Psoas muscle (tissue), 8 donors: Measurements from ENCODE around the gene RARB. TPM values are rescaled to one million over a fixed set of nuclear protein-coding genes. Genes with fewer than 3 reads are reported as not detected.

Source experiments
- ATAC-seq, 4 donors: fragments of 200-7000 bp; cut with Tn5 transposase; one replicate each; pipeline ENCODE4 v1.9.1; 2020; ENCODE audit warnings: moderate library complexity in 3 of 4, mild to moderate bottlenecking in 2 of 4
- DNase-seq, 2 donors: peaks; one replicate each; pipeline ENCODE4 v3.0.0-alpha.2; 2020
- H3K27ac ChIP-seq: fragments of 200-600 bp; one replicate; pipeline ENCODE4 v1.8.0; 2022
- H3K27me3 ChIP-seq, 3 donors: fragments of 200-600 bp in 1 of 3; one replicate each; pipeline versions ENCODE4 v1.6.1 to v1.8.0; 2013 to 2022; ENCODE audit warnings: low read length in 2 of 3, mild to moderate bottlenecking in 2 of 3, moderate library complexity in 1 of 3; ENCODE audit not compliant: insufficient read depth in 3 of 3
- H3K36me3 ChIP-seq, 2 donors: fragments of 200-600 bp in 1 of 2; one replicate each; pipeline versions ENCODE4 v1.6.1 to v1.8.0; 2013 to 2022; ENCODE audit warnings: low read depth in 1 of 2, mild to moderate bottlenecking in 1 of 2, moderate library complexity in 1 of 2; ENCODE audit not compliant: insufficient read depth in 1 of 2
- H3K4me1 ChIP-seq: fragments of 200-600 bp; one replicate; pipeline ENCODE4 v1.8.0; 2022
- H3K4me3 ChIP-seq: fragments of 200-600 bp; one replicate; pipeline ENCODE4 v1.8.0; 2022; ENCODE audit warnings: mild to moderate bottlenecking
- H3K9me3 ChIP-seq: fragments of 200-600 bp; one replicate; pipeline ENCODE4 v1.8.0; 2022
- WGBS, 3 donors: extraction: QIAGEN DNeasy Blood & Tissue Kit; methylation state at CpG; one replicate each; pipeline versions ENCODE4 v1.1.6 to v1.1.7; 2013; 5-methylcytosine and 5-hydroxymethylcytosine counted together
- intact Hi-C, 2 donors: fragments of 100-400 bp; cut with DNase I; formaldehyde crosslinking; loops; one replicate each; pipeline versions ENCODE4 v1.11.0 to v1.14.2; 2022
- polyA plus RNA-seq, 3 donors: library from polyadenylated mRNA; stranded (reverse); fragments of 200-250 nt; gene quantifications; one replicate each; pipeline ENCODE4 v1.2.3, GENCODE V29; 2013
- total RNA-seq, 4 donors: library from RNA; stranded (reverse); fragmentation: NEBNext Ultra II Directional in 2 of 4; extraction: Animal tissue kit (Norgen Biotek cat#: 25700) in 2 of 4; gene quantifications; one replicate each; pipeline versions ENCODE4 v1.2.1 to v1.2.4, GENCODE V29; 2021 to 2023
- TF ChIP-seq, protein P1 (sequence below): fragments of 200-600 bp; IDR thresholded peaks from one replicate; pipeline ENCODE4 v1.8.0; 2022; ENCODE audit warnings: antibody characterized with exemption
- donor health status: healthy with polysubstance abuse.
- donor health status: DM: no; HTN: no; CAD: no; lungs with moderate emphysema.
- donor health status: Bipolar disorder and iron deficiency.
- donor health status: healthy.
- donor health status: DM: yes; HTN: yes; CAD: no.
- donor health status: DM: no; HTN: no; CAD: no.
- donor health status: DM: no; HTN: no; CAD: no.
- donor health status: DM: yes; HTN: yes; CAD: no.

The RARB gene
- total and polyA plus RNA-seq, 7 donors: 1.1 to 5.4 (median 1.9) TPM

DNA sequence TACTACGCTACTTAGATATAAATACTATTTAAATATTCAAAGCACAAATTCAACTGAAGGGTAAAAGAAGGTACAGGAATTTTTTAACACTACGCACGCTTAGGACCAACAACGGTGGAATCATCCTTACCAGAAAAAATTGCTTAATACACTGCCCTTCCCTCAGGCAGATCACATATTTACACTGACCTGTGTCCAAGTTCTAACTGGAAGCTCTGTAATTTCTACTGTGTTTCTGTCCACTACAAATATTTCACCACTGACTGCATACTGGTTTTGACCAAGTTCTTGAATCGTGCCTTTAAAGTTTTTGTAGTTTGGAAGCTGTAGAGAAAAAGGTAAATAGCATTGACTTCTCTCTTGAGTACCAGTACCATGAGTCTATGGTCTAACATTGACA is 192.4 kb downstream of the RARB start:
- H3K27me3 ChIP-seq: no peaks in the 10 kb centered on the region
- no peak overlapping the region for H3K27ac ChIP-seq
- peaks cover 3 to 97% of the 10 kb centered on the region in 2 donors for H3K36me3 ChIP-seq
- intact Hi-C loops: no loop called here
- no peaks in the 10 kb centered on the region for H3K4me1 ChIP-seq
- H3K4me3 ChIP-seq: no peak overlapping the region
- ATAC-seq (no peak), DNase-seq (no peak)
- no peaks in the 10 kb centered on the region for H3K9me3 ChIP-seq
- TF ChIP-seq, protein P1, sequence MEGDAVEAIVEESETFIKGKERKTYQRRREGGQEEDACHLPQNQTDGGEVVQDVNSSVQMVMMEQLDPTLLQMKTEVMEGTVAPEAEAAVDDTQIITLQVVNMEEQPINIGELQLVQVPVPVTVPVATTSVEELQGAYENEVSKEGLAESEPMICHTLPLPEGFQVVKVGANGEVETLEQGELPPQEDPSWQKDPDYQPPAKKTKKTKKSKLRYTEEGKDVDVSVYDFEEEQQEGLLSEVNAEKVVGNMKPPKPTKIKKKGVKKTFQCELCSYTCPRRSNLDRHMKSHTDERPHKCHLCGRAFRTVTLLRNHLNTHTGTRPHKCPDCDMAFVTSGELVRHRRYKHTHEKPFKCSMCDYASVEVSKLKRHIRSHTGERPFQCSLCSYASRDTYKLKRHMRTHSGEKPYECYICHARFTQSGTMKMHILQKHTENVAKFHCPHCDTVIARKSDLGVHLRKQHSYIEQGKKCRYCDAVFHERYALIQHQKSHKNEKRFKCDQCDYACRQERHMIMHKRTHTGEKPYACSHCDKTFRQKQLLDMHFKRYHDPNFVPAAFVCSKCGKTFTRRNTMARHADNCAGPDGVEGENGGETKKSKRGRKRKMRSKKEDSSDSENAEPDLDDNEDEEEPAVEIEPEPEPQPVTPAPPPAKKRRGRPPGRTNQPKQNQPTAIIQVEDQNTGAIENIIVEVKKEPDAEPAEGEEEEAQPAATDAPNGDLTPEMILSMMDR: no peak
- 95 to 96% (median 96%) methylated on average over 5 of the region's 5 CpGs for WGBS, 3 donors

DNA sequence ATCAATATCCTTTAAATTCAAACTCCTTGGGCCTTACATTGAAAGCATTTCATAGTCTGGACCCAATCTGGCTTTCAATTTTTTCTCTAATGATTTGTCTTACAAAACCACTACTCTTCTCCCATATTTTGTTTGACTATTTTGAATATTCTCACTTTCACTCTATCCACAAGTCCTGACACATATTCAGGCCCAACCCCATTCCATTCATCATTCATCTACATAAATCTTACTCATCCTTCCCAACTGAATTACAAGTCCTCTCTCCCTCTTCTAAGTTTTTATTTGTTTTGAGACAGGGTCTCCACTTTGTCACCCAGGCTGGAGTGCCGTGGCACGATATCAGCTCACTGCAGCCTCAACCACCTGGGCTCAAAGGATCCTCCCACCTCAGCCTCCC is 193.0 kb downstream of the RARB start:
- H3K36me3 ChIP-seq: peaks cover 3 to 98% of the 10 kb centered on the region in 2 donors
- intact Hi-C loops: no loop called here
- 98 to 100% (median 98%) methylated on average over 2 of the region's 2 CpGs for WGBS, 3 donors
- H3K27ac ChIP-seq: no peak overlapping the region
- DNase-seq: no peak
- no peaks in the 10 kb centered on the region for H3K4me1 ChIP-seq
- ATAC-seq: no peak
- H3K4me3 ChIP-seq: no peak overlapping the region
- H3K9me3 ChIP-seq: no peaks in the 10 kb centered on the region
- H3K27me3 ChIP-seq: no peaks in the 10 kb centered on the region
- TF ChIP-seq, protein P1: no peak

GRCh38 chr3:25631989-25632388 is 203.9 kb downstream of the RARB start:
- Histone ChIP-seq H3K9me3 (no peaks in the 10 kb centered on the region), H3K27ac (no peak overlapping the region), H3K4me1 (no peaks in the 10 kb centered on the region), H3K36me3 (peaks cover 4 to 100% of the 10 kb centered on the region in 2 donors), H3K27me3 (no peaks in the 10 kb centered on the region), H3K4me3 (no peak overlapping the region)
- no peak for DNase-seq
- WGBS, 3 donors: 95 to 98% (median 95%) methylated on average over 1 of the region's 1 CpG
- no peak for ATAC-seq
- intact Hi-C loops: loop anchor here in 1 of 2 donors (10.0 kb wide), 1 partner anchor 93 kb away; no protein-coding TSS in a partner anchor
- TF ChIP-seq, protein P1: no peak

DNA sequence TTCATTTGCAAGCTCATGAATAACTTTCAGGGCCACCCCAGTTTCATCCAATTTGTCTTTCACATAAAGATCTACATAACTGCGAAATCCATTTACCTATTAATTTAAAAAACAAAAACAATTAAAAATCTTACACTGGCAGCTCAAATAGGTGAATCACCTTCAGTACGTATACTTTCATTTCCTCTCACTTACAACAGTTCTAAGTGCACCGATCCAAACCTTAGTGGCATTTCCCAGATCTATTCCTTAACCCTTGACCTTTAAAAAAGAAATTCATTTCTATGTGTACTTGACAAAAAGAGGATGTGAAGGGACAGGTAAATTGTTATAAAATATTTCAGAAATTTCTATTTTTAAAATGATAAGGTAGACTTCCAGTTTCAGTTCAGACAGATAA is 205.9 kb downstream of the RARB start:
- Histone ChIP-seq H3K36me3 (peaks cover 4 to 87% of the 10 kb centered on the region in 2 donors), H3K27me3 (no peaks in the 10 kb centered on the region), H3K9me3 (no peaks in the 10 kb centered on the region), H3K4me3 (no peak overlapping the region), H3K27ac (no peak overlapping the region), H3K4me1 (no peaks in the 10 kb centered on the region)
- no peak for DNase-seq
- intact Hi-C loops: loop anchor here in 1 of 2 donors (10.0 kb wide), 1 partner anchor 91 kb away; no protein-coding TSS in a partner anchor
- ATAC-seq: no peak
- WGBS, 3 donors: 94 to 96% (median 94%) methylated on average over 3 of the region's 3 CpGs
- TF ChIP-seq, protein P1: no peak

DNA sequence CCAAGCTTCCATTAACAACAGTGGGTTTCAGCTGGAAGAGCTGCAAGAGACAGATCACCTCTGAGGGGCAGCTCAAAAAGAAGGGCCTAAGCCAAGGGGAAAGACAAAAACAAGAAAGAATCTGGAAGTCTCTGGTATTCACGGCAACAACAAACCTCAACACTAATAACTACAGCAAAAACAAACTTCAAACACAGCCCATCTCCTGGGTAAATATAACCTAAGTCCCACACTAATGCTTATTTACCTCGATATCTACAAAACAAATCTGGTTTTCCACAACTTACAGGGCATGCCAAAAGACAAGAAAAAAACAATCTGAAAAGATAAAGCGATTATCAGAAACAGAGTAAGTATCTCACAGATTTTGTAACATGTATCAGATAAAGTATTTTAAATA is 207.0 kb downstream of the RARB start:
- Histone ChIP-seq H3K27me3 (no peaks in the 10 kb centered on the region), H3K27ac (no peak overlapping the region), H3K4me3 (no peak overlapping the region), H3K9me3 (no peaks in the 10 kb centered on the region), H3K4me1 (no peaks in the 10 kb centered on the region), H3K36me3 (peaks cover 4 to 82% of the 10 kb centered on the region in 2 donors)
- intact Hi-C loops: loop anchor here in 1 of 2 donors (10.0 kb wide), 1 partner anchor 90 kb away; no protein-coding TSS in a partner anchor
- TF ChIP-seq, protein P1: no peak
- WGBS, 3 donors: 85 to 88% (median 86%) methylated on average over 3 of the region's 3 CpGs
- DNase-seq (no peak), ATAC-seq (no peak)
